NCI-H1436 (cell line): ENCODE results near the gene TMEM132D.
"Not testable (repeated sequence)": the region's sequence is repeated elsewhere in the genome, so short reads cannot be mapped to it uniquely, and the experiment has no call there.

Experiments used
- DNase-seq: peaks from one replicate; lab custom pipeline; 2025; lab: John Stamatoyannopoulos, UW

TMEM132D gene

DNA sequence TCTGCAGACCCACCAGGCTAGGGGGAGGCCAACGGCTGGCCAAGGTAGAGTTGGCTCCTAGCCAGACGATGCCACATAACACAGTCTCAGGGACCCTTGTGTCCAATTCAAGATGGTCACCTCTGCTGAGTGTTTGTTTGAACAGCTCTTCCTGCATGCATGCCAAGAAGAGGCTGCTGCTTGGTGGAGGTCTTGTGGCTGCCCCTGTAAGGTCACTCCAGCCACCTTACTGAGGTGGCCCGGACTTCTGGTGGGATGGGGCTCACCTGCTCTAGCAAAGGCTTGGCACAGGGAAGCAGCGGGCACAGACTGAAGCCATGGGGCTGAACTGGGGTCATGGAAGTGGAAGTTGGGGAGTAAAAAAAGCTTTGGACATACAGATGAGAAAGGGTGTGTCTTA, 840.2 kb downstream of the TMEM132D start:
- DNase-seq, result no peak

- no peak for DNase-seq
These were observed 850.6 kb downstream of the TMEM132D start for GRCh38 chr12:129053232-129053631.

GRCh38 chr12:129052373-129052772, 851.5 kb downstream of the TMEM132D start:
- DNase-seq, result no peak

GRCh38 chr12:129049917-129050316, 853.9 kb downstream of the TMEM132D start:
- no peak for DNase-seq

DNA sequence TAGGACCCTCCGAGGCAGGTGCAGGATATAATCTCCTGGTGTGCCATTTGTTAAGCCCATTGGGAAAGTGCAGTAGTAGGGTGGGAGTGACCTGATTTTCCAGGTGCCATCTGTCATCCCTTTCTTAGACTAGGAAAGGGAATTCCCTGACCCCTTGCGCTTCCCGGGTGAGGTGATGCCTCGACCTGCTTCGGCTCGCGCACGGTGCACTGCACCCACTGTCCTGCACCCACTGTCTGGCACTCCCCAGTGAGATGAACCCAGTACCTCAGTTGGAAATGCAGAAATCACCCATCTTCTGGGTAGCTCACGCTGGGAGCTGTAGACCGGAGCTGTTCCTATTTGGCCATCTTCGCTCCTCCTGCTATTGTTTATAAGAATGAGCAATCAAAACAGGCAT, 860.5 kb downstream of the TMEM132D start:
- DNase-seq, result not testable (repeated sequence)

GRCh38 chr12:129036135-129036534, 867.7 kb downstream of the TMEM132D start:
- DNase-seq, result no peak

- DNase-seq, result no peak
These were observed 869.1 kb downstream of the TMEM132D start for GRCh38 chr12:129034558-129035289.

- DNase-seq, result no peak
These were observed 875.0 kb downstream of the TMEM132D start for GRCh38 chr12:129028844-129029243.

DNA sequence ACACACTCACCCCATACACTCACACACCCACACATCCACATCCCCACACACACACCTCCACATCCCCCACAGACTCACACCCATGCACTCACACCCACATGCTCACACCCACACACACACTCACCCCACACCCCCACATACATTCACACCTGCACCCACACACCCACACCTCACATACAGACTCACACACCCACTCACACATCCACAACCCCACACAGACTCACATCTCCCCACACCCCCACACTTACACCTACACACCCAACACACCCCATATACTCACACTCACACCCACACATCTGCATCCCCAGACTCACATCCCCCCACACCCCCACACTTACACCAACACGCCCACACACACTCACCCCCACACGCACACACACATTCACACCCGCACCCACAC, 878.8 kb downstream of the TMEM132D start:
- DNase-seq, result no peak
